ENCODE results near the gene LMAN1L.

- TF ChIP-seq, protein P1, sequence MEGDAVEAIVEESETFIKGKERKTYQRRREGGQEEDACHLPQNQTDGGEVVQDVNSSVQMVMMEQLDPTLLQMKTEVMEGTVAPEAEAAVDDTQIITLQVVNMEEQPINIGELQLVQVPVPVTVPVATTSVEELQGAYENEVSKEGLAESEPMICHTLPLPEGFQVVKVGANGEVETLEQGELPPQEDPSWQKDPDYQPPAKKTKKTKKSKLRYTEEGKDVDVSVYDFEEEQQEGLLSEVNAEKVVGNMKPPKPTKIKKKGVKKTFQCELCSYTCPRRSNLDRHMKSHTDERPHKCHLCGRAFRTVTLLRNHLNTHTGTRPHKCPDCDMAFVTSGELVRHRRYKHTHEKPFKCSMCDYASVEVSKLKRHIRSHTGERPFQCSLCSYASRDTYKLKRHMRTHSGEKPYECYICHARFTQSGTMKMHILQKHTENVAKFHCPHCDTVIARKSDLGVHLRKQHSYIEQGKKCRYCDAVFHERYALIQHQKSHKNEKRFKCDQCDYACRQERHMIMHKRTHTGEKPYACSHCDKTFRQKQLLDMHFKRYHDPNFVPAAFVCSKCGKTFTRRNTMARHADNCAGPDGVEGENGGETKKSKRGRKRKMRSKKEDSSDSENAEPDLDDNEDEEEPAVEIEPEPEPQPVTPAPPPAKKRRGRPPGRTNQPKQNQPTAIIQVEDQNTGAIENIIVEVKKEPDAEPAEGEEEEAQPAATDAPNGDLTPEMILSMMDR (IDR thresholded peaks at IDR 0.05; ENCODE audit: low read depth, low read length, poor library complexity, severe bottlenecking): no peak
- no peak for TF ChIP-seq EZH2phosphoT487 (IDR thresholded peaks at IDR 0.05; ENCODE audit: borderline replicate concordance, low read length)
Measured at GRCh38 chr15:74791667-74792066, 21.0 kb upstream of the LMAN1L start.

Data from DOHH2 (cell line).